GM12874 (cell line): ENCODE results near the gene INPP4A.

Experiments
- TF ChIP-seq, protein P1 (sequence below): IDR thresholded peaks from 2 replicates; pipeline ENCODE4 v1.5.1; 2011; ENCODE audit warnings: low read depth, mild to moderate bottlenecking, control low read depth, low read length, moderate library complexity; ENCODE audit not compliant: insufficient read depth

The INPP4A gene

DNA sequence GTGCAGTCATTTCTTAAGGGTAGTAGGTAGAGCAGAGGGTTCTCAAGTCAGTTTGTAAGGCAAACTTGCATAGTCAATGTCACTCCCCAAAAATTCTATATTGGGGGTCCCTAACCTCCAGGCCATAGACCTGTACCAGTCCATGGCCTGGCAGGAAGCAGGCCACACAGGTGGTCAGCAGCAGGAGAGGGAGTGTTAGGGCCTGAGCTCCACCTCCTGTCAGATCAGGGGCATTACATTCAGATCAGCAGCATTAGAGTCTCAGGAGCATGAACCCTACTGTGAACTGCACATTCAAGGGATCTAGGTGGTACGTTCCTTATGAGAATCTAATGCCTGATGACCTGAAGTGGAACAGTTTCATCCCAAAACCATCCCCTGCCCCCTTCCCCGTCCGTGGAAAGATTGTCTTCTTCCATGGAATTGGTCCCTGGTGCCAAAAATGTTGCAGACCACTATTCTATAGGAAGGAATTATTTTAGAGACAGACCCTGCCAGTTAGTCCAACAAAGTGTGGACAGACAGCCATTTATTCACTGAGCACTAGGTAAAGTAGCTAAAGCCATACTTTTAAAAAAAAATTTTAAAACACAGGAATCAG, 157.0 kb downstream of the INPP4A start:
- TF ChIP-seq, protein P1, sequence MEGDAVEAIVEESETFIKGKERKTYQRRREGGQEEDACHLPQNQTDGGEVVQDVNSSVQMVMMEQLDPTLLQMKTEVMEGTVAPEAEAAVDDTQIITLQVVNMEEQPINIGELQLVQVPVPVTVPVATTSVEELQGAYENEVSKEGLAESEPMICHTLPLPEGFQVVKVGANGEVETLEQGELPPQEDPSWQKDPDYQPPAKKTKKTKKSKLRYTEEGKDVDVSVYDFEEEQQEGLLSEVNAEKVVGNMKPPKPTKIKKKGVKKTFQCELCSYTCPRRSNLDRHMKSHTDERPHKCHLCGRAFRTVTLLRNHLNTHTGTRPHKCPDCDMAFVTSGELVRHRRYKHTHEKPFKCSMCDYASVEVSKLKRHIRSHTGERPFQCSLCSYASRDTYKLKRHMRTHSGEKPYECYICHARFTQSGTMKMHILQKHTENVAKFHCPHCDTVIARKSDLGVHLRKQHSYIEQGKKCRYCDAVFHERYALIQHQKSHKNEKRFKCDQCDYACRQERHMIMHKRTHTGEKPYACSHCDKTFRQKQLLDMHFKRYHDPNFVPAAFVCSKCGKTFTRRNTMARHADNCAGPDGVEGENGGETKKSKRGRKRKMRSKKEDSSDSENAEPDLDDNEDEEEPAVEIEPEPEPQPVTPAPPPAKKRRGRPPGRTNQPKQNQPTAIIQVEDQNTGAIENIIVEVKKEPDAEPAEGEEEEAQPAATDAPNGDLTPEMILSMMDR: peak; percentile 80

DNA sequence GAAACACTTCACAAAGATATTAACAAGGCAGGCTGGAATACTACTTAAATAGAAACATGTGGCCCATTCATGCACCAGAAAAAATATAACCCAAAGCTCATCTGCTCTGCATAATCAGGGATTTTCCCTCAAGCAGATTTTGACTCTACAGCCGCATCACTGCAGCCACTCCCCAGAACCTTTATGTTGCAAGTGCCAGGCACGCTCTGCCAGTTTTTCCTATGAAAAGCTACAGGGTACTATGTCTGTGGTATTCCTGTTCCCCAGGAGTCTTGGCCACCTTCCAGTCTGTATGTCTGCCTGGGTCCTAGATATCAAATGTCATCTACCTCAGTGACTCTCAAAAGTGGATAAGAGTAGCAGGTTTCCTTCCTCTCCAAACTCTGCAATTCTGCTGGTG, 159.9 kb downstream of the INPP4A start:
- TF ChIP-seq, protein P1: no peak

DNA sequence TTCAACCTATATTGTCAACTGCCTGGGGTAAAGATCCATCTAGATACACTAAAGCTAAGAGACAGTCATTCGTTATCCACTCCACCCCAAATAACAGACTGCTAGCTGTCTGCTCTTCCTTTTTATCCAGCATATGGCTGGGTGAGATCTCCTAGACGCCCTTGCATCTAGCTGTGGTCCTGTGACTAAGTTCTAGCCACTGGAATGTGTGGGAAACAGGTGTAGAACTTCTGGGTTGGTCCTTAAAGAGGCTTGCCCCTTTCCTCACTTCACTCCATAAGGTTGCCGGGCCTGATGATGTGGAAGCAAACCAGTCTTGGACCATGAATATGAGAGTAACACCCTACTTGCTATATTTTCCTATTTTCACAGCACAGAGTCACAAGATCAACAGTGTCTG, 160.4 kb downstream of the INPP4A start:
- TF ChIP-seq, protein P1: no peak

DNA sequence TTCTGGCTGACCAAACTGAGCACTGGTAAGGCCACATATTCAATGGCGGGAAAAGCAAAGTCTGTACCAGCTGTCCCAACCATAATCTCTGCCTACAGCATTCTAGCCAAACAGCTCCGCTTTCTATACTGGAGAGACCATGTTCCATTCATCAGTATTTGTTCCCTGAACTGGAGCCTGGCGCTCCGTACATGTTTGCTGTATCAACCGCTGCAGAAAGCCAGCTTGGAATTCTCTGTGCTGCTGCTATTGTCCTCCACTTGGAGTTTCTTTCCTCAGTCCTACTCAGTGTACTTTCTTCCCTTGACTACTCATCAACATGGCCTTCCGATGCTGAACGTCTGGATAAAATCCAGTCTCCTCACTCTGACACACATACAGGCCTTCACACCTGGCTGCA, 161.8 kb downstream of the INPP4A start:
- TF ChIP-seq, protein P1: no peak

DNA sequence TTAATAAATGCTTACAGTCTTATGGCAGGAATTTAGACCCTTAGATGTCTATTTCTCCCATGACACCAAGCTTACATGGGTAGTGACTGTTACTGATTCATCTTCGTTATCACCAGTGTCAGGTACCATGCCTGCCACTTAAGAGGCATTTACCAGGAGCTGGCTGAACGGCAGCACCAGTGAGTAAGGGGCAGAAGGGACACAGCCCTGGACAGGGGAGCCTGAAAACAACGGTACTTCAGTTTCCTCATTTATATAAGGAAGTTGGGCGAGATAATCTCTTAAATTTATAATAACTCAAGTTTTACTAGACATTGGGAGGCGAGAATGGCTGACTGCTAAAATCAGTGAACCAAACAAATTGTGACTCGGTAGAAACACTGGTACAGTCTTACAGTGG, 162.4 kb downstream of the INPP4A start:
- TF ChIP-seq, protein P1: no peak

DNA sequence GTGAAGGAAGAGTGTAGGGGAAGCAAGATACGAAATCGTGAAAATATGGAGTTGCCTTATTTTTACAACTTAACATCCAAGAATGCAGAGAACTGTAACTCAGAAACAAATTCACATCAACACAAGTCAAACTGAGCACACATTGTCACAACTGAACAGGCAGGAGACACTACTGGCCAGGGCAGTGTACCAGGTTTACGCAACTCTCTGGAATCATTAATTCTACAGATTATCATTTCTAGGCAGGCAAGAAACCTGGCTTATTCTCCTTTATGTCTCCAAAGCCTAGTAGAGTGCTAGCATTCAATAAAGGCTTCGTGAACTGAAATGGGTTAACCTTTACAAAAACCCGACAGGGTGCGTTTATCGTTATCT, 163.1 kb downstream of the INPP4A start:
- TF ChIP-seq, protein P1: no peak

DNA sequence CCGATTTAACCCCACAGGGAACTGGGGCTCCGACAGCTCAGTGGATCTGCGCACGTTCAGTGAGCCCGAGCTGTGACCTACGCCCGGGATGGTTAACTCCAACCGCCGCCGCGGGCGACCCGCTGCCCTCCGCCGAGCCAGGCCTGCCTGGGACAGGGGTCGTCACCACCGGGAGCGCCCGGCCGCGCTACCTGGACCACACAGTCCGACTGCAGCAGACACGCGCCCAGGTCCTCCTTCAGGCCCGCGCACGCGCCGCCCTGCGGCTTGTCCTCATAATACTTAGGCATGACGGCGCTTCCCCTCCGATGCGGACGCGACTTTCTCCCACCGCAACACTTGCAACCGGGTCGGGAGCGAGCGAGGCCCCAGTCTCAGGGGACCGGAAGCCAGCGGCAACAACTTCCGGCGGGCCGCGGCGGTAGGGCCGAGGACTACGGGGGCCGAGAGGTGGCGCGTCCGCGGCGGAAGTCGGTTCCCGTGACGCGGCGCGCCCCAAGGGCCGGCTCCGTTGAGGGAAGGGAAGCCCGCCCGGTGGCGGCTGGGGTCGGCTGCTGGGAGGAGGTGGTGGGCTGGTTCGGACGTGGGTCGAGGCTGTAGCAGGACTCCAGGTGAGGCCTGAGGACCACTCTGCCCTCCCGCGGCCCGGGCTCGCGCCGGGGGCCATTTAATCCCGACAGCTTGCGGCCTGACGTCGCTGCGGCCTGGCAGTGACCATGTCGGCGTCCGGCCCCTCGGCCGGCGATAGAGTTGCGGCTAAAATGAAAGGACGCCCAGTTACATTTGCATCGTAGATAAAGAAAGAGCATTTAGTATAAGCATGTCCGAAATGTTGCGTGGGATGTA, 163.7 kb downstream of the INPP4A start, which contains the start of the genes COA5 and UNC50:
Gene COA5 (minus strand): TSS at position 397 of the 846 bp plus-strand sequence. CDS start 107 bp downstream, at position 290.
Gene UNC50 (plus strand): TSS at position 474 of the 846 bp plus-strand sequence. CDS start 1,171 bp downstream, outside the sequence.
- TF ChIP-seq, protein P1: 0 out of 2 replicates have a peak, but pooled peaks have one; percentile 2
